Islet precursor cell (in vitro differentiated cells): ENCODE data around the gene TCP11L2.

Experiments used
- DNase-seq: peaks from one replicate; pipeline ENCODE4 v3.0.0-alpha.2; 2018

The TCP11L2 gene

GRCh38 chr12:106284358-106285105, 18.0 kb upstream of the TCP11L2 start:
- peak; percentile 43 for DNase-seq

DNA sequence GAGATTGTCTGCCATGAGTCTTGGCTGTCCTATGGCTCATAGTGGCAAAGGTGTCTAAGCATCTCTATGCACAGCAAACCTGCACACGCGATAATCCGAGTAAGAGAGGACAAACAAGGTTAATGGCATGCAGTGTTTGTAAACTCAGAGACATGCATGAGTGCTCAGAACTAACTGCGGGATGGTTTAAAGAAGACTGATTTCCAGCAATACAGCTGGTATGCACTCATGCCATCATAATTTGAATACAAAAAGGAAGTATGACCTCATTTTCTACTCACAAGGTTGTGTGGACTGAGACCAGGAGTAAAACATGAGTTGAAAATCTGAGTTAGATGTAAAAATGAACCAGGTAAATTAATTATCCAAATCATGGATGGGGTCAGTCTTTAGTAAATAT, 16.6 kb upstream of the TCP11L2 start:
- DNase-seq, result peak; percentile 51

- peak; percentile 17 for DNase-seq
Observed at GRCh38 chr12:106286576-106287162, 15.9 kb upstream of the TCP11L2 start.

DNA sequence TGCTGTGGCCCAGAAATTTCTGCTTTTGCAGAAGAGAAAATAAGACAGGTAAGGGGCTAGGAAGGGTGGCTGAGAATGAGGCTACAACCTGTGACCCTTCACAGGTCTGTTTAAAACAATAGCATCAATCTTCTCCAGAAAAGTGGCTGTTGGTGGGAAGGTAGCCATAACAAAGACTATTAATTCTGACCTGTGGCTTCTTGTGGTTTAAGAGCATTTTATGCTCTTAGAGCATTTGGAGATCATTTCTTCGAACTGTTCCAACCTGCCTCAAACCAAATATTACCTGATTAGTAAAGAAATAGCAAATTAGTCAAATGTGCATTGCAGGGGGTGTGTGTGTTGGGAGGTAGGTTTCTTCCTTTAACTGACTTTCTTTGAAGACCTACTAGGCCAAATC, 15.2 kb upstream of the TCP11L2 start:
- DNase-seq, result peak; percentile 10

GRCh38 chr12:106288101-106288493, 14.4 kb upstream of the TCP11L2 start:
- DNase-seq, result no peak

DNA sequence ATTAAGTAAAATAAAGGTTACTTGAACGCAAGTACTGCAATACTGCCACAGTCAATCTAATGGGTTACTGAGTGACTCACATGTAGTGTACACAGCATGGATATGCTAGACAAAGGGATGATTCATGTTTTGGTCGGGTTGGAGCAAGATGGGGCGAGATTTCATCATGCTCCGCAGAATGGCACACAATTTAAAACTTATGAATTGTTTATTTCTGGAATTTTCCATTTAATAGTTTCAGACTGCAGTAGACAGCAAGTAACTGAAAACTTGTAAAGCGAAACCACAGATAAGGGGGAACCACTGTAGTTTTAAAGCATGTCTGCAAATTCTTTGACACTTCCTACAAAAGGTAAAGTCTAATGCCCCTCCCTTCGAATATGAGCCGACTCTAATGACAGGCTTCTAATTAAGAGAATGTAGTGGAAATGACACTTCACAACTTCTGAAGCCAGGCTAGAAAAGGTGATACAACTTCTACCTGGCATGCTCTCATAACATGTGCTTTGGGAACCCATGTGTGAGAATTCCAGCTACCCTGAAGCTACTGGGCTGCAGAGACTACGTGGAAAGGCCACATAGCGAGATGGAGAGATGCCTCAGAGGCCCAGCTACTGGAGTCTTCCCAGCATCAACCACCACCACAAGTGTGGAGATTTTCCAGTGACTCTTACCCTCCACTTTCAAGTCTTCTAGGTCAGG, 13.9 kb upstream of the TCP11L2 start:
- DNase-seq, result peak; percentile 60

GRCh38 chr12:106289196-106289681, 13.3 kb upstream of the TCP11L2 start:
- peak; percentile 7 for DNase-seq

DNA sequence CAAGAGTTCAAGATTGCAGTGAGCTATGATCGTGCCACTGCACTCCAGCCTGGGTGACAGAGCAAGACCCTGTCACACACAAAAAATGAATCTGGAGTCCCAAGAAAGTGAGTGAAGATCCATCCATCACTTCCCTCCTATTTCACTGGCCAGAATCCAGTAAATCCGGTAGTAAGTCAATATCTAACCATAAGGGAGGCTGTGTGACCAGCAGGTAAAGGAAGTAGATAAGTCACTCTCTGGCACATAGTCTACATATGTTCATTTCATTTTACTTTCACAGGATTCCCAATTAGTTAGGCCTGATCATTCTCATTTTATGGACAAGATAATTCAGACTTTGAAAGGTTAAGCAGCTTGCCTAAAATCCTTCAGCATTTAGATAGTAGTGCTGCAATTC, 11.9 kb upstream of the TCP11L2 start:
- no peak for DNase-seq

- peak; percentile 11 for DNase-seq
Observed at GRCh38 chr12:106291342-106291741, 11.2 kb upstream of the TCP11L2 start.

DNA sequence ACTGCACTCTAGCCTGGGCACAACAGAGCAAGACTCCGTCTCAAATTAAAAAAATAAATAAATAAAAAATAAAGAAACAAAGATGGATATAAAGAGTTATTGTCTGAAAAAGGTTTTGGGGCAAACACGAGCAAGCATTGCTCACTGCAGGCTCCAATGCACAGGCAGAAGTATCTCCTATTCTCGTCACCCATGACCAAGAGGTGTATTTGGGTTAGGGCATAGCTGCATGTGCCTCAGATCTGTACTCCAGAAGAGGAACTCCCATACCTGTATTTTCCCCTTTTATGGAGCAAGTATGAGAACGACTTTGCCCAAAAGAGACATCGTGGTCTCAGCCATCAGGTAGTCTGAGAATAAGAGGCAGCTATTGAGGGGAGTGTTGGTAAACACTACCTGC, 10.2 kb upstream of the TCP11L2 start:
- peak; percentile 37 for DNase-seq

DNA sequence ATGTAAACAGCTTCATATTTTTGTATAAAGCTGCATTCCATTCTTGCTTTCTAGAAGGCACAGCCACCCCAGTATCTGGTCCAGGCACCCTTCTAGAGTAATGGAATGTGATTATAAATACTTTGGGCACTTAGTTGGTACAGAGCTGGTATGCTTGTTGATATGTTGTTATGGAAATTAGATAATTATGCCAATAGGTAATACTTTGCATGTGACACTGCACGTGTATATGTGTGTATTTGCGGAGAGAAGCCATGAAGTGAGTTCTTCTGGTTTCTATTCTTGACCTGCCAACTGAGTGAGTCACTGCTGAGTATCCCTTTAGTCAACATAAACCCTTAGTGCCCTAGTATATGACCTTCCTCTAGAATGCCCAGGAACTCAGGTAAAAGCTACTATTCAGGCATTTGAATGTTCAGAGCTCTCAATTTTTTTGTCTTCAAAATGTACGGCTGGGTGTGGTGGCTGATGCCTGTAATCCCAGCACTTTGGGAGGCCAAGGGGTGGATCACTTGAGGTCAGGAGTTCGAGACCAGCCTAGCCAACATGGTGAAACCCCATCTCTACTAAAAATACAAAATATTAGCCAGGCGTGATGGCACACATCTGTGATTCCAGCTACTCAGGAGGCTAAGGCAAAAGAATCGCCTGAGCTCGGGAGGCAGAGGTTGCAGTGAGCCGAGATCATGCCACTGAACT, 6.2 kb upstream of the TCP11L2 start:
- DNase-seq, result peak; percentile 15

DNA sequence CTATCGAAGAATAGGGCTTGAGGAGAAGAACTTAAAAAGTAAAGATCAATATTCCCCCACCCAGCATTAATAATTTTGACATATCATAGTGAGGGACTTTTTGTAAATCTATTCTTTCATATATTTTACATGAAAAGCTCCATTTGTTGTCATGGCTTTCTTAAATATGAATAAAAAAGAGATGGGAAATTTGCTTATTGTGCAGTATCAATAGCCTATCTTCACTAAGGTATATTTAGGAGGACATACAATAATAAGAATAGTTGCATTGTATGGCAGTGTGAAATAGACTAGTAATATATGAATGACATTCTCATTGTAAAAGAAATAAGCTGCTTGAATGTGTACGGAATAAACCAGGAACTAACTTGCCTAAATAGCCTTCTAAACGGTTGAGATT, 5.5 kb upstream of the TCP11L2 start:
- no peak for DNase-seq

DNA sequence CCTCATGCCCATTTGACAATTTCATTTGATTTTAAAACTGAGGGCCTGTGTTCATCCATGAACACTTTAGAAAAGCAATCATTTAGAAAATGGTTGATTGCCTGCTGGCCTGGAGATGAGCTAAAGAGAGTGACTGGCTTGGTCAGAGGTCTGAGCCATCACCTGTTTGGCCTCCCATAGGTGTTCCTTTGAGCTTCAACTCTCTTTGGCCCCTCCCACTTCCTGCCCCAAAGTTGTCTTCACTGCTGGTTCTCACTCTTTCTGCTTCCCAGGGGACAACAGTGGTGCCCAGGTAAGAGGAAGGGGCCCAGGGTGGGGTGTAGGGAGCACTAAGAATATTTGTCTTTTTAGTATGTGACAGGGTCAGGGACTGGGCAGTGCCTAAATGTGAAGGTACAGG, 4.9 kb upstream of the TCP11L2 start:
- DNase-seq, result peak; percentile 49

DNA sequence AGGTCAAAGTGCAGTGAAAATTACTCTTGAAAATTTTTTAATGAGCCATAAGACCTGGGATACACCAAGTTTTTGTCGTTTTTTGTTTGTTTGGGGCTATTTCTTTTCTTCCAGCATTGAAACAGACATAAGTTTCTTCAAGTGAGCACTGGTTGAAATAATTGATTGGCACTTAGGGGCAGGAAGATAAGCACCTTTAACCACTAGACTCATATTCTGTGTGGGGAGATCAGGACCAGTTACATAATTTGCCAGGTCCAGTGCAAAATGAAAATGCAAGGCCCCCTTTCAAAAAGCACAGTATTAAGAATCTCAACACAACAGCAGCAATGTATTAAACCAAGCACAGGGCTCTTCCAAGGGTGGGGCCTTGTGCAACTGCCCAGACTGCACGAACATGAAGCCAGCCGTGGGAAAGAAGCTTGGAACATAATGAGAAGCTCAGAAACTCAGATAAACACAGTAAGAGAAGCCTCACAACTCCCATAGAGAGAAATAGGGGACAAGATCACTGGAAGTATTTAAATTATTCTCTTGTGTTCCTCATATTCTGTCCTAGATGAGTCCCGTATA, 3.2 kb upstream of the TCP11L2 start:
- peak; percentile 22 for DNase-seq

- DNase-seq, result no peak
Observed at GRCh38 chr12:106300761-106301160, 1.8 kb upstream of the TCP11L2 start.

DNA sequence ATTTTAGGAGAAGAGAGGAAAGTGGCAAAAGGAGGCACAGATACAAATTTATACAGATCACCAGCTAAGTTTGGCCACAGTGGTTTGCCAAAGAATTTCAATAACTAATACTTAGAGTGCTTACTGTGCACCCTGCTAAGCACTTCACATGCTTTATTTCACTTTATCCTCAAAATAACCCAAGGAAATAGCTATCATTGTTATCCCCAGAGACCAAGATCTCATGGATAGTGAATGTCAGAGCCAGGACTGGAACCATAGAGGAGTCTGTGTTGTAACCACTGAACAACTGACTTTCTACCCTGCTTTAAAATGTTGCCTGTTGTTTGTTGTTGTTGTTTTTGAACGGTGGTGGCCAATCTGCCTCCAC, 1.3 kb upstream of the TCP11L2 start:
- peak; percentile 2 for DNase-seq

- DNase-seq, result peak; percentile 87
Observed at GRCh38 chr12:106301611-106302321, 767 bp upstream of the TCP11L2 start.

DNA sequence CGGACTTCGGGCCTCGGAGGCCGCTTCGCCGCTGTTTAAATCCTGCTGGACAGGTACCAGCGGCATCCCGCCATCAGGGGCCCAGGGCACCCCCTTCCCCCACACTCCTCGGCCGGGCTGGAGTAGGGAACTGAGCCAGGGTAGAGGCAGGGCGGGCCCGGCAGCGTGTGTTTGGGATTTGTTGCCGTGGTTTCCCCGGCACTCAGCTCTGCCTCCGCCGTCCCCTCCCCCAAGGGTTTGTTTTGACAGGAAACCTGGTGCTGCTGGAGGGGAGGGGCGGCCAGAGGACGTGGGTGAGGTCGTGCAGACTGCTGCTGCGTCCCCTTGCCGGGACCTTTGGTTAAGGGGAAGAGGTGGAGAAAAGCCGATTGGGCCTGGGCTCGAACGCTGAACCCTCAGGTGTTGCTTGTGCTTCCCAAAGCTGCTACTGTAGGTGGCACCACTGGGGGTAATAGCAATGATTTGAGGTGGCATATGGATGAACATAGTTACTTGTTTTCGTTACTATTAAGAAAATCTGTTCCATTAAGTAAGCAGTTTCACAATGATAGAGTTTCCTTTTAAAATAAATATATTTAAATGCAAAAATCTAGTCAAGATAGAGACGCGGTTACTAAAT, 778 bp downstream of the TCP11L2 start:
- peak; percentile 96 for DNase-seq

GRCh38 chr12:106304001-106304421, 1.5 kb downstream of the TCP11L2 start:
- DNase-seq, result peak; percentile 53

GRCh38 chr12:106304797-106305196, 2.3 kb downstream of the TCP11L2 start:
- peak; percentile 34 for DNase-seq

GRCh38 chr12:106305376-106305775, 2.8 kb downstream of the TCP11L2 start:
- DNase-seq, result peak; percentile 24

DNA sequence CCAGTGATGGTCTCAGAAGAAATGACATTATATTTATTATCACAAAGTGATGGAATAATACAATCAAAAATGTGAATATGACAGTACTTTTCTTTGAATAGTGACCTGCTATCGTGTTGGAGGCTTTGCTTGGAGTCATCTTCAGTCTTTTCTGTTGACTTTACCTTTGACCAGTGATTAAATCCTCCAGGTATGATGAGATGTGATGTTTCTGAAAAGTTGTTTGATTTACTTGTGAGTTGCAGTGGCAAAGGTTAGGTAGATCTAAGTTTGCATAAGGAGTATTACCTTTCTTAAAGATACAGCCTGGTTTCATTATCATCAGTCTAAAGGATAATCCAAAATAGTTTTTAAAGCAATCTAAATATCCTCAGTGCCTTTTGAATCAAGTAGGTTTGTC, 4.6 kb downstream of the TCP11L2 start:
- DNase-seq, result no peak
